HepG2 (cell line): Measurements from ENCODE around the gene RMI1. TPM values are rescaled to one million over a fixed set of nuclear protein-coding genes. Genes with fewer than 3 reads are reported as not detected.

ENCODE experiments used
- ATAC-seq: fragments of 200-7000 bp; cut with Tn5 transposase; 3 replicates; pipeline ENCODE4 v1.9.1; 2020; ENCODE audit warnings: mild to moderate bottlenecking, moderate library complexity
- BruUV-seq: library from RNA; stranded (reverse); fragments of 400-500 nt; replicated peaks from 2 replicates; lab custom pipeline; 2021; lab: Mats Ljungman, UMichigan
- CTCF ChIA-PET: fragments of 300-600 bp; formaldehyde crosslinking; extraction: SDS; loops from one replicate; lab custom pipeline; 2021; ENCODE audit warnings: low total read pairs, inconsistent platforms, low intra/inter-chr PET ratio; lab: Yijun Ruan, JAX
- POLR2A ChIA-PET: fragments of 350-600 bp; sonication (Branson Sonifier 250); formaldehyde crosslinking; loops from one replicate; lab custom pipeline; 2020; ENCODE audit warnings: antibody characterized with exemption, inconsistent platforms; lab: Yijun Ruan, JAX
- DNase-seq: peaks from one replicate; pipeline ENCODE4 v3.0.0-alpha.2; 2015; ENCODE audit warnings: low spot score
- FAIRE-seq: peaks from 3 replicates; lab custom pipeline; 2011; peaks lifted over from hg19 to GRCh38; lab: Jason Lieb, UNC
- H2AFZ ChIP-seq: one replicate; pipeline ENCODE4 v1.6.1; 2011; ENCODE audit warnings: low read length, inconsistent platforms
- H3K27ac ChIP-seq: fragments of 300-600 bp; 3 replicates; pipeline ENCODE4 v1.8.0; 2011; ENCODE audit warnings: mixed run types, mild to moderate bottlenecking, mixed read lengths, low read length, inconsistent platforms; ENCODE audit not compliant: insufficient read depth; ENCODE audit errors: extremely low read length
- H3K27me3 ChIP-seq, 2 experiments: fragments of 200-600 bp in 1 of 2; 2 replicates in 1 of 2; 3 replicates in 1 of 2; pipeline versions ENCODE4 v1.6.0 to v1.8.0; 2011; ENCODE audit warnings: low read length in 2 of 2, mild to moderate bottlenecking in 2 of 2, moderate library complexity in 2 of 2, inconsistent platforms in 1 of 2; ENCODE audit not compliant: insufficient read depth in 2 of 2, control insufficient read depth in 1 of 2
- H3K36me3 ChIP-seq, 2 experiments: fragments of 200-600 bp in 1 of 2; replicated peaks in 1 of 2; 2 replicates in 1 of 2; 3 replicates in 1 of 2; pipeline versions ENCODE4 v1.5.1 to v1.8.0; 2011; ENCODE audit warnings: low read length in 2 of 2, inconsistent platforms in 1 of 2; ENCODE audit not compliant: insufficient read depth in 2 of 2, control insufficient read depth in 1 of 2
- H3K4me1 ChIP-seq: 2 replicates; pipeline ENCODE4 v1.5.1; 2012; ENCODE audit warnings: low read length, inconsistent platforms; ENCODE audit not compliant: insufficient read depth
- H3K4me2 ChIP-seq: 2 replicates; pipeline ENCODE4 v1.6.0; 2011; ENCODE audit warnings: low read depth, low read length, inconsistent platforms
- H3K4me3 ChIP-seq, 3 experiments: fragments of 200-600 bp in 1 of 3; sonication (generic), shearing (Covaris generic) in 1 of 3; replicated peaks in 1 of 3; 2 replicates each; pipeline ENCODE4 v1.5.1; 2011 to 2016; ENCODE audit warnings: low read length in 3 of 3, inconsistent platforms in 2 of 3, low read depth in 2 of 3, mild to moderate bottlenecking in 2 of 3, control low read depth in 1 of 3, mixed read lengths in 1 of 3; ENCODE audit not compliant: insufficient read depth in 1 of 3
- H3K79me2 ChIP-seq: one replicate; pipeline ENCODE4 v1.6.1; 2011; ENCODE audit warnings: low read length, inconsistent platforms; ENCODE audit not compliant: insufficient read depth
- H3K9ac ChIP-seq: 2 replicates; pipeline ENCODE4 v1.6.0; 2011; ENCODE audit warnings: mild to moderate bottlenecking, low read depth, low read length, inconsistent platforms; ENCODE audit not compliant: insufficient read depth
- H3K9me3 ChIP-seq: 2 replicates; pipeline ENCODE4 v1.5.1; 2012; ENCODE audit warnings: mild to moderate bottlenecking, low read length
- H4K20me1 ChIP-seq: 2 replicates; pipeline ENCODE4 v1.6.0; 2011; ENCODE audit warnings: inconsistent platforms, mild to moderate bottlenecking, low read length, moderate library complexity; ENCODE audit not compliant: insufficient read depth
- ARID5B ChIP-seq: IDR thresholded peaks from 2 replicates; pipeline ENCODE4 v1.4.0; 2020; ENCODE audit warnings: mild to moderate bottlenecking, missing genetic modification reagents
- ATF4 ChIP-seq, 2 experiments: fragments of 450-650 bp in 1 of 2; sonication (generic) in 1 of 2; formaldehyde crosslinking; IDR thresholded peaks; 2 replicates each; pipeline versions ENCODE4 v1.5.0 to v1.8.0; 2020 to 2022; ENCODE audit warnings: mild to moderate bottlenecking in 1 of 2, missing genetic modification reagents in 1 of 2
- CEBPB ChIP-seq: IDR thresholded peaks from 2 replicates; pipeline ENCODE4 v1.6.1; 2011; ENCODE audit warnings: low read depth, low read length, improper control_type of control experiment, borderline replicate concordance
- CEBPG ChIP-seq: IDR thresholded peaks from 2 replicates; pipeline ENCODE4 v1.6.1; 2016
- GABPA ChIP-seq, 2 experiments: IDR thresholded peaks; 2 replicates each; pipeline ENCODE4 v1.6.1; 2011 to 2016; ENCODE audit warnings: low read depth in 2 of 2, low read length in 1 of 2, missing biosample characterization in 1 of 2, missing genetic modification characterization in 1 of 2
- GTF2F1 ChIP-seq: fragments of 150-350 bp; IDR thresholded peaks from 2 replicates; pipeline ENCODE4 v1.6.1; 2014; ENCODE audit warnings: low read length
- NCOA2 ChIP-seq: sonication (generic); formaldehyde crosslinking; IDR thresholded peaks from 2 replicates; pipeline ENCODE4 v1.8.0; 2022; ENCODE audit warnings: inconsistent platforms
- NR1H2 ChIP-seq: sonication (generic); formaldehyde crosslinking; IDR thresholded peaks from 2 replicates; pipeline ENCODE4 v1.8.1; 2022; ENCODE audit warnings: low read depth, missing genetic modification reagents, borderline replicate concordance
- SOX13 ChIP-seq, 3 experiments: fragments of 450-650 bp in 1 of 3; sonication (generic) in 1 of 3; formaldehyde crosslinking in 1 of 3; IDR thresholded peaks in 2 of 3; conservative IDR thresholded peaks in 1 of 3; 2 replicates each; pipeline versions ENCODE4 v1.5.0 to v1.6.1; 2016 to 2020; ENCODE audit warnings: antibody characterized with exemption in 1 of 3, mild to moderate bottlenecking in 1 of 3, missing compliant biosample characterization in 1 of 3, missing genetic modification reagents in 1 of 3, moderate library complexity in 1 of 3
- SSRP1 ChIP-seq: IDR thresholded peaks from 2 replicates; pipeline ENCODE4 v1.6.1; 2016; ENCODE audit warnings: control low read depth
- ZFP62 ChIP-seq: sonication (generic); formaldehyde crosslinking; IDR thresholded peaks from 2 replicates; pipeline ENCODE4 v1.4.0; 2020; ENCODE audit warnings: missing genetic modification reagents
- ZNF12 ChIP-seq: sonication (generic); formaldehyde crosslinking; IDR thresholded peaks from 2 replicates; pipeline ENCODE4 v1.5.0; 2020; ENCODE audit warnings: missing genetic modification reagents
- ZNF501 ChIP-seq: sonication (generic); formaldehyde crosslinking; IDR thresholded peaks from 2 replicates; pipeline ENCODE4 v1.5.1; 2020; ENCODE audit warnings: mild to moderate bottlenecking, moderate library complexity, missing genetic modification reagents
- ZNF652 ChIP-seq: IDR thresholded peaks from 2 replicates; pipeline ENCODE4 v1.6.1; 2016; ENCODE audit warnings: low read depth, borderline replicate concordance
- WGBS: methylation state at CpG from one replicate; pipeline ENCODE4 v1.1.6; 2017; ENCODE audit warnings: low lambda C conversion rate; 5-methylcytosine and 5-hydroxymethylcytosine counted together
- in situ Hi-C: cut with HindIII; loops from 2 replicates; pipeline ENCODE4 v1.10.0; 2017; ENCODE audit warnings: low pct_unique_long_range_greater_than_20kb; ENCODE audit not compliant: extremely low pct_ligation_motif_present
- intact Hi-C: fragments of 100-400 bp; cut with micrococcal nuclease; formaldehyde crosslinking; loops from one replicate; pipeline ENCODE4 v1.10.0; 2022; ENCODE audit not compliant: unreplicated experiment
- polyA plus RNA-seq, 8 experiments: library from polyadenylated mRNA; depleted of rRNA in 3 of 8; stranded (reverse) in 7 of 8; unstranded in 1 of 8; fragments of >200 nt; fragmentation: Illumina TruSeq in 4 of 8; extraction: Trizol in 4 of 8; gene quantifications; 2 replicates each; pipeline versions ENCODE4 v1.2.1 to v1.2.3, GENCODE V29; 2011 to 2016; ENCODE audit warnings: low read depth in 4 of 8, missing spikeins in 1 of 8, mixed read lengths in 1 of 8; ENCODE audit not compliant: insufficient read depth in 1 of 8
- total RNA-seq, 5 experiments: library from RNA; depleted of rRNA; stranded (reverse); fragments of >200 nt; fragmentation: Illumina TruSeq; extraction: Trizol; gene quantifications; 2 replicates each; pipeline ENCODE4 v1.2.3, GENCODE V29; 2016; ENCODE audit warnings: low read depth in 1 of 5

Gene RMI1
- total and polyA plus RNA-seq, 2 of the 13 experiments (the other 11 are each of a cell fraction or from before 2014, with no cell fraction given) = 0.54 to 3.7 TPM

- H3K27me3 ChIP-seq = no peaks in the 10 kb centered on the region; a peak in 1 of 5 replicates
- TF ChIP-seq GTF2F1 (no peak), GABPA (IDR thresholded peaks at IDR 0.05; ENCODE audit: low read depth, low read length) (no peak), GABPA (CRISPR knock-in tag; IDR thresholded peaks at IDR 0.05; ENCODE audit: low read depth) (no peak), ZFP62 (CRISPR knock-in tag) (no peak), SSRP1 (CRISPR knock-in tag) (no peak), NR1H2 (CRISPR knock-in tag) (no peak), SOX13 (IDR thresholded peaks at IDR 0.05) (no peak), SOX13 (CRISPR knock-in tag; conservative IDR thresholded peaks at IDR 0.05 in 1 of 2, IDR thresholded peaks at IDR 0.05 in 1 of 2) (no peak)
- H3K79me2 ChIP-seq = peaks cover 5% of the 10 kb centered on the region
- FAIRE-seq (no peak), ATAC-seq (no peak), DNase-seq (no peak)
- BruUV-seq = no TSS peak
- H3K9me3 ChIP-seq = no peaks in the 10 kb centered on the region
- POLR2A ChIA-PET = interaction anchor here (8.0 kb wide), 1 partner anchor 18 kb away, joined by 96 read pairs; the partner anchor contains the start of genes HNRNPK and RMI1
- intact Hi-C loops = no loop called here
- H3K4me3 ChIP-seq = no peak overlapping the region
- 67% methylated on average over 5 of the region's 5 CpGs for WGBS
- H3K4me2 ChIP-seq = no peak overlapping the region
- peaks cover 45% of the 10 kb centered on the region for H3K4me1 ChIP-seq
- no peaks in the 10 kb centered on the region for H3K36me3 ChIP-seq
- H2AFZ ChIP-seq = no peak overlapping the region
- H4K20me1 ChIP-seq = no peaks in the 10 kb centered on the region
- no peak overlapping the region for H3K27ac ChIP-seq
- H3K9ac ChIP-seq = no peak overlapping the region
- CTCF ChIA-PET = no interaction called here
- in situ Hi-C loops = no loop called here
Measured at GRCh38 chr9:83960991-83961390, 19.6 kb upstream of the RMI1 start.

- H3K4me1 ChIP-seq = peaks cover 42% of the 10 kb centered on the region
- no peak overlapping the region for H3K4me3 ChIP-seq
- no peak overlapping the region for H2AFZ ChIP-seq
- ChIA-PET POLR2A (interaction anchor here (8.0 kb wide), 1 partner anchor 17 kb away, joined by 96 read pairs; the partner anchor contains the start of genes HNRNPK and RMI1), CTCF (no interaction called here)
- no peak overlapping the region for H3K9ac ChIP-seq
- WGBS = 42% methylated on average over 2 of the region's 3 CpGs
- in situ Hi-C loops = no loop called here
- BruUV-seq = no TSS peak
- no peaks in the 10 kb centered on the region for H3K9me3 ChIP-seq
- H4K20me1 ChIP-seq = peaks cover 6% of the 10 kb centered on the region
- intact Hi-C loops = no loop called here
- H3K27ac ChIP-seq = no peak overlapping the region
- H3K4me2 ChIP-seq = no peak overlapping the region
- DNase-seq (no peak), ATAC-seq (peak; percentile 20), FAIRE-seq (no peak)
- peaks cover 2% of the 10 kb centered on the region for H3K79me2 ChIP-seq
- H3K36me3 ChIP-seq = no peaks in the 10 kb centered on the region
- TF ChIP-seq ATF4 (CRISPR knock-in tag; IDR thresholded peaks at IDR 0.05) (0 out of 4 replicates have a peak, but pooled peaks of 1 of the 2 experiments have one; percentile 34), ARID5B (CRISPR knock-in tag) (no peak), ZNF12 (CRISPR knock-in tag) (no peak), CEBPB (peak; percentile 26; the same call in 1 of the 2 replicates), ZNF501 (CRISPR knock-in tag) (no peak), NCOA2 (CRISPR knock-in tag) (no peak), CEBPG (CRISPR knock-in tag) (peak; percentile 63), ZNF652 (peak; percentile 55)
- no peaks in the 10 kb centered on the region for H3K27me3 ChIP-seq
Measured at GRCh38 chr9:83962165-83962564, 18.4 kb upstream of the RMI1 start.
